Measurements from ENCODE around the gene MYO18A.
A peak's percentile ranks its signal among the peaks of the same experiment; 100 is the strongest.
"Not testable (repeated sequence)": the region's sequence is repeated elsewhere in the genome, so short reads cannot be mapped to it uniquely, and the experiment has no call there.

The MYO18A gene

DNA sequence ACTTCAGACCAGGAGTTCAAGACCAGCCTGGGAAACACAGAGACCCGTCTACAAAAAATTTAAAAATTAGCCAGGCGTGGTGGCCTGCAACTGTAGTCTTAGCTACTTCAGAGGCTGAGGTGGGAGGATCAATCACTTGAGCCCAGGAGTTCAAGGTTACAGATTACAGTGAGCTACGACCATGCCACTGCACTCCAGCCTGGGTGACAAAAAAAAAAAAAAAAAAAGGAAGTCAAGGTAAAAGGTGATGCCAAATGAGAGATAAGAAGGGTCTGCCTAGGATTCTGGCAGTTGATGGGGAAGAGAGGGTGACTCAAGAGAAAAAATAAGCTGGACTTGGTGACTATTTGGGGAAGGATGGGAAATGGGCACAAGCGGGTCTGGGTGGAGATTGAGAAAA lies 32.5 kb downstream of the MYO18A start:
- no peak for DNase-seq

DNA sequence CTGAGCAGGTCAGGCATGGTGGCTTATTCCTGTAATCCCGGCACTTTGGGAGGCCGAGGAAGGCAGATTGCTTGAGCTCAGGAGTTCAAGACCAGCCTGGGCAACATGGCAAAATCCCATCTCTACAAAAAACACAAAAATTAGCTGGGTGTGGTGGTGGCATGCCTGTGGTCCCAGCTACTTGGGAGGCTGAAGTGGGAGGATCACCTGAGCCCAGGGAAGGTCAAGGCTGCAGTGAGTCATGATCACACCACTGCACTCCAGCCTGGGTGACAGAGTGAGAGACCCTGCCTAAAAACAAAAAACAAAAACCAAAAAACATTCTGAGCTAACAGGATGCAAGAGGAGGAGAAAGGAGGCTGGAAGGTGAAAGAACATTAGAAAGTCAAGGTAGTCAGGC lies 33.0 kb downstream of the MYO18A start:
- DNase-seq = not testable (repeated sequence)

DNA sequence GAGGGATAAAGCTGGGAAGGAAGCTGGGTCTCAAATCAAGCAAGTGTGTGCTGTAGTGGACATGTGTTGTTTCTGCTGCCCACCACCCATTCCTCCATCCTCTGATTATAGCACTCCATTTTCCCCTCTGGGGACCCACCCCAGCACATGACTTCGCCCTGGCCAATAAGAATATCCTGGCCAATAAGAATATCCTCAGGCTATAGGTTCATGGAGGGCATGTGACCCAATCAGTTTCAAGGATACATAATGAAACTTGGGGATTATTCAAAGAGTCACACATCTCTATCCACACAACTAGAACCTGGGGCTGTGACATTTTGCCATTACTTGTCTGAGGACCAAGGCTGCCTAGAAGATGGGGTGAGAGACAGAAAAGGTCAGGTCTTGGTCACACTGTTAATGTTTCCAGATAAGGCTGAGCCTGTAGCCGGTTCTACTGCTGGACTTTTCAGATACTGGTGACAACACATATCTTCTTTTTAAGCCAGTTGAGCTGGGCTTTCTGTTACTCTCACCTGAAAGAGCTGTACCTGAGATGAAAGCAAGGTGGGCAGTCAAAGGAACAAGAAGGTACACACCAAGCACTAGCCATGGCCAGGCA lies 33.7 kb downstream of the MYO18A start:
- DNase-seq = no peak

DNA sequence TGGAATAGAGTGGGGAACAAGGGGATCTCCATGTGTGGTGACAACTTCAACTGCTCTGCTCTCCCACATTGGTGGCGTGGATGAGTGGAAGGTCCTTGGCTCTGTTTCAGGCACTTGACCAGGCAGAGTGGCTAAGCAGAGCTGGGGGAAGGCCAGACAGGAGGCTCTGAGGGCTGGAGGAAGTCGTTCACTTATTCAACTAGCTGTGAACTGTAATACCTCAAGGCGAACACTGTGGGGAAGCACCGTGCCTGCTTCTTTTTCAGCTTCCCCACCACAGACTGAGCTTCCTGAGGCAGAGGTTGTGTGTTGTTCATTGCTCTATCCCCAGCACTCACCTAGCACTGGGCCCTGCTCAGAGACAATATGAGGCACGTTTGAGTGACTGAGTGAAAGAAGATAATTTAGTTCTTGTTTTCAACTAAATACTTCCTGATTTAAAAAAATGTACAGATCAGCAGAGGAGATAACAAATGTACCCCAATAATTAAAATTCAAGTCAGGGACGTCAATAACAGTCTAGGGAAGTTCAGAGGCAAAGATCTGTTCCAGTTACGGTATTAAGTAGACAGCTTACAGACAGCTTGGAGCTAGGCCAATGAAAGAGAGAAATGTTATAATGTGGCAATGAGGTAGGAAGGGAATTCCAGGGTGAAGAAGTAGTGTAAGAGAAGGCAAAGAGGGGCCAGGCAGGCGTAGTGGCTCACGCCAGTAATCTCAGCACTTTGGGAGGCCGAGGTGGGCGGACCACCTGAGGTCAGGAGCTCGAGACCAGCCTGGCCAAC lies 34.7 kb downstream of the MYO18A start:
- peak; percentile 82 for DNase-seq

DNA sequence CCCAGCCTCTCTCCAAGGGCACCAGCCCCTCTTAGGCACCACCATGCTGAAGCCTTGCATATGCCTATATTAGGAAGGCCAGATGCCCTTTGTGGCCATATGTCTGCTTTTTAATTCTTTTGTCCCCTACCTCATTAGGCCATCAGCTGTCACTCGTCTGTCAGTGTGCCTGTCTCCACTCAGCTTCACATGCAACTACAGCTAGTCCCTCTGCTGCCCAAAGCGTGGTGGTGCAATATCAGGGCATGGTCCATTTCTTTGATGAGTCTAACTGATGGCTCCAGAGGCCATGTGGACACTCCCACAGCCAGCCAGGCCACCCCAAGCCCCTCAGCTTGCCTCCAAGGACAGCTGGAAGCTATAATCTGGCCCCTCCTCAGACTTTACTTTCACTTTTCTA lies 36.3 kb downstream of the MYO18A start:
- DNase-seq = no peak

DNA sequence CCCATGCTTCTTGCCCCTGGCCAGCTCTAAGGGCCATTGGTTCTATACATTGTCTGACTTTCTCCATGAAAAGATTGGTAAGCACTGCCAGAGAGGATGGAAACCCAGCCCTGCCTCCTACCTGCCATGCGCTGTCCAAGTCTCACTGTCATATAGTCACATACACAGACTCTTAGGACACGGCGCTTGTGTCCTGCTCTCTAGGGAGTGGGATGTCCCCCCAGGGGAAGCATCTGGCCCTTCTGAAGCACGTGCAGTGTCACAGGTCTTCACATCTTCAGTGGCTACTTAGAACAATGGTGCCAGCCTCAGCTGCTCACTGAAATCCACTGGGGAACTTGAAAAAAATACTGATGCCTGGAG lies 38.7 kb downstream of the MYO18A start:
- no peak for DNase-seq

DNA sequence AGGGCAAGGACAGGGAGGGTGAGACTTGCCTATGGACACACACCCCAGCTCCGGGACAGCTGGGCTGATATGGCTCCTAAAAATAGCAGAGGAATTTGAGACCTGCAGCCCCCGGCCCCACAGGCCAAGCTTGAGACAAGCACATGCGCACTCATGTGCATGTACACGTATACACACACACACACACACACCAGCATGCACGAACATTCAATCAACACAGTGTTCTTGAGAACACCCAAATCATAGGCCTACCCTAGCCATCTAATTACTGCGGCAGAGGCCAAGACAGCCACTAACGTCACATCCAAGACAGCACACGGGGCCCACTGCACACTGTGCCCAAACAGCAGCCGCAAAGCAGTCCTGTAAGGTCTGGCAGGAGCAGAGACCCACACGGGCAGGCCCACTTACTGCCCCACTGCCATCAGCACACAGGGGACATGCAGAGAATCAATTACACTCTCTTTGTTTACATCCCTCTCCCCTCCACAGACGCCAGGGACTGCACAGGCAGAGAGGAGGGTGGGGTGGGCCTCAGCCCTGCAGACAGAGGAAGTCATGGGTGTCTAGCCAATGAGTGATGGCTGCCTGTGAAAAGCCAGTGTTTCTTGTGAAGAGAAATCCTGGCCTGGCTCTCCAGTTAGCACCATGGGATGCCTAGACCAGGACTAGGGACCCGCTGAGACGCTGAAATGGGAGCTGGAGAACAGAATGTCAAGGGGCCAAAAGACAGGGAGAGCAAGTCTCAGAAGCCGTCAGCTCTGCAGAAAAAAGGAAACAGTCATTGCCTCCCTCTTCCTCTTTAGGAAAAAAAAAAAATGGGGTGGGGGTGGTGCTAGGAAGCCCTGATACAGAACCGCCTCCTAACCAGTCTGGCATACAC lies 39.3 kb downstream of the MYO18A start:
- DNase-seq = no peak

DNA sequence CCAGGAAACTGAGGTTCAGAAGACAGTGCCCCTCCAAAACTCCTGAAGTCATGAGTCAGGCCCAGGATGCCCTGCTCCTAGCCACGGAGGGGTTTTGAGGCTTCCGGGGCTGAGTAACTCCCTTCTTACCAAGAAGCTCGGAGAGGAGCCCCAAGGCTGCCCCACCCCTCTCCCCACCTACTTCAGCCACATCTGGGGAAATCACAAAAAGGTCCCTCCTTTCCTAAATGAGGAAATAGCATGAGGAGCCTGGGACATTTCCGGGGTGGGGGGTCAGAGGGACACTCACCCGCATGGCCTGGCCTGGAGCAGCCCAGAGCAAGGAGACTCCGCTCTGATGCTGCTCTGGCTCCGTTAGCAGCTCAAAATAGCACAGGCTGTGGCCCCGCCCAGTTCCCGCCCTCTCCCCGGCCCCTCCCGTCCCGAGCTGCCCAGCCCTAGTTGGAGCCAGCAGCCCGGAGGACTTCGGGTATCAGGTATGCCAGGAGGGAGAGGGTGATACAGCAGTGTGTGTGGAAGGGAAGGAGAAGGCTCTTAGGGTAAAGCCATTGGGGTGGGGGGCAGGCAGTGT lies 40.1 kb downstream of the MYO18A start:
- no peak for DNase-seq

DNA sequence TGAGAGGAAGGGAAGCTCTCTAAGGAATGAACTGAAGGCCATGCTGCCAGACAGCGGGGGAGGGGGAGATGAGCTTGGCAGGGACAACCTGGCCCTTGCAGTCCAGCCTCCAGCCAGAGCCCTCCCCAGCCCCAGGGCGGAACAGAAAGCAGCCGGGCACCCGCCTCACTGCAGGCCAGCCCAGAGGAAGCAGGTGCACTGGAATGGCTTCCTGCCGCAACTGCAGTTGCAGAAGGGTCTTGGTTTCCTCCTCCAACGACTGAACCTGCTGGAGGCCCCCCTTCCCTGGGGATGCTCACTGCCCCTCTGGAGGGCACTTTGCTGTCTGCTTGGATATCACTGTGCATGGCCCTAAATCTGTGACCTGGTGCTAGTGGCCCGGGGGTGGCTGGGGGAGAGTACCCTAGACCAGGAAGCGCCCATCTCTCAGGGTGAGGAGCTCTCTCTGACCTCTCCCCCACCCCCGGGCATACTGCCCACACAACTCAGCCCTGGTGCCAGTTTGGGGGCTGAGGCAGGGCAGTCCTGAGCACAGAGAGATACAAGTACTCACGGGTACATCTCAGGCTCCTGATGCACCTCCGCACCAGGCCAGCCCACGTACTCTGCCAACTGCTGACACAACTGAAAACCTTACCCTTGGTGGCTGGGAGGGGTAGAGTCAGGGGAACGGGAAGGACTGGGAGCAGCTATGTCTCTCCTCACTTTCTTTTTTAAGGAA lies 41.1 kb downstream of the MYO18A start:
- DNase-seq = no peak

DNA sequence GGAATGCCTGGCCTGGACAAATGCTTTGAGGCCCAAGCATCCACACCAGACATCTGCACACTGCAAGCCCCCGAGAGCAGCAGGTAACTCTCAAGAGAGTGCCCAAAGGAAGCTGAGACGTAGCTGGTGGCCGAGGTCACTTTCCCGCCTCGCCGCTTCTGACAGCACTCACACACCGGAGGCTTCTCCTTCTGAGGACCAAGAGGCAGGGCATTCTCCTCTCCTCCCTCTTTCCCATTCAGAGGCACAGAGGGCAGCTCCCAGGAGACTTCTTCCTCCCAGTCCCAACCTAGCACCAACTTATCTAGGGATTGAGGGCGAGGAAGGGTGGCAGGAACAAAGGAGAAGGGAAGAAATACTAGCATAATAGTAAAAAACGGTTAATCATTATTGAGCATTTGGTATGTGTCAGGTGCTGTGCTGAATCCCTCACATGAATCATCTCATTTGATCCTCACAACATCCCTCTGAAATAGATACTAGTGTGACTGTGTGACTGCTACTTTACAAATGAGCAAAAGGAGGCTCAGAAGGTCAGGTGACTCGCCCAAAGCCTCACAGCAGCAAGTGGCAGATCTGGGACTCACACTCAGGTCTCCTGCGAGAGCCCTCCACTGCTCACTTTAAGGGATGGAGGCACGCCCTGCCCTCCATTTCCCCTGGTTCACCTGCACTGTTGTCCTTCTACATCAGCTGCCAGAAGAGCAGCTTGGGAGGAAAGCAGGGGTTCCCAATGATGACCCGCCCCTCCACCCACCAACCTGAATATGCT lies 41.8 kb downstream of the MYO18A start:
- DNase-seq = no peak

DNA sequence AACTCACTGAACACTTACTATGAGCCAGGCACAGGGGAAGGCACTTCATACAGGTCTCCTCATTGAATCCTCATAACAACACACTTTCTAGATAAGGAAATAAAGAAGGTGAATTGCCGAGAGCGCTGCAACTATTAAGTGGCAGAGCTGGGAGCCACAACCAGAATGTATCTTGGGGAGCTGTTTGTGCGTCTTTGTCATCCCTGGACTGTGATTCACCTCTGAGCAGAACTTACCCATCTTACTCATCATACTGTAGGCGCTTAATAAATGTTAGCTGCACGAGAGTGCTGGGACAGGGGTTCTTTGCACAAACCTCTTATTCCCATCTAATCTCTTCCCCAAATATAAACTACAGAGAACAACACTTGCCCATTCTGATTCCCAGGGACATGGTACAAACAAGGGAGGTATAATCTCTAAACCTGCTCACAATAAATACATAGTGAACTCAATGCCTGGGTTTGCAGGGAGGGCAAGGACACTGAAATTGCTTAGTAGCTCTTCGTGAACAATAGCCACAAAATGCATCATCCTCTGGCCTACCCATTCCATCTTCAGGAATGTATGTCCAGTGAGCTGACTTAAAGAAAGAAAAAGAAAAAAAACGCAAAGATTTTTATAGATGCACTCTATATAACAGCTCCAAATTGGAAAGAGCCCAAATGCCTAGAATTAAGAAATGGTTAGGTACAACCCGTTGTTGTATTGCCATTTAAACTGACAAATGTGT lies 43.0 kb downstream of the MYO18A start:
- no peak for DNase-seq

DNA sequence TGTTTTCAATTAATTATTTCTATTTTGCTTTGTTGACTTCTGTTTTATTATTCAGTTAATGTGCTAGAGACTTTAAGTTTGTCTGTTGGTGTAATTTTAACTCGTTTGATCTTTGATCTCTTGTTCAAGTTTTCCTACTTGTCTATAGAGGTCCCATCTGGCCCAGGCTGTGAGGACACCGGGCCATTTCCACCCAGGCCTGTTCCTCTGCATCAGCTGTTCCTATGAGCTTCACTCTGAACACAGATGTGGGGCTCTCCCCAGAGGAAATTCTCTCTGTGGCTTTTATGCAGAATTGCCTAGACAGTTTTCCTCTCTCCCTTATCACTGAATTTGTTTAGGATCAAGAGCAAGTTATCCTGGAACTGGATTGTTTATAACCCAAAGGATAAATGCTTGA lies 44.7 kb downstream of the MYO18A start:
- no peak for DNase-seq

DNA sequence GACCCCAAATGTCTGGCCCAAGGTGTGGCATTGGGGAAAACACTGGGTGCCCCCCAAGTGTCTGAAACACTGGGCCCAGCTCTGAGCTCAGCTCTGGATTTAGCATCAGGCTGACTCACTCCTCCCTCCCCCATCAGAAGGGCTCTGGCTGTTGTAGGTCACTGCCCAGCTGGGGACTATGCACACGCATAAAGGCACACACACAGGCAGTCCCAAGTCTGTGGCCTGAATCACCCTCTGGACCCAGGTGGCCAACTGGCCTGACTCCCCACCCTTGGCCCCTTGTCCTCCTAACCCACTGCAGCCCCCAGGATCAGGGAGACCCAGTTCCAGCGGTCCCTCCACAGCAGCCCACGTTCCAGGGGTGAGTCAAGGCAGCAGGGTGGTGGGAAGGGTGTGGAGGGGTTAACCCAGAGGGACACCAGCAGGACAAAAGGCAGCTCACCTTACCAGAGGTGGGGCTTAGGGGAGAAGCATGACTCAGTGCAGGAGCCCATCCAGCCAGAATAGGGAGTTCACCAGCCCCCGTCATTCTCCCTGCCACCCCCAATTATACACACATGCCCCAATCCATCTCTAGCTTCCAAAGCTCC lies 47.0 kb downstream of the MYO18A start:
- no peak for DNase-seq

DNA sequence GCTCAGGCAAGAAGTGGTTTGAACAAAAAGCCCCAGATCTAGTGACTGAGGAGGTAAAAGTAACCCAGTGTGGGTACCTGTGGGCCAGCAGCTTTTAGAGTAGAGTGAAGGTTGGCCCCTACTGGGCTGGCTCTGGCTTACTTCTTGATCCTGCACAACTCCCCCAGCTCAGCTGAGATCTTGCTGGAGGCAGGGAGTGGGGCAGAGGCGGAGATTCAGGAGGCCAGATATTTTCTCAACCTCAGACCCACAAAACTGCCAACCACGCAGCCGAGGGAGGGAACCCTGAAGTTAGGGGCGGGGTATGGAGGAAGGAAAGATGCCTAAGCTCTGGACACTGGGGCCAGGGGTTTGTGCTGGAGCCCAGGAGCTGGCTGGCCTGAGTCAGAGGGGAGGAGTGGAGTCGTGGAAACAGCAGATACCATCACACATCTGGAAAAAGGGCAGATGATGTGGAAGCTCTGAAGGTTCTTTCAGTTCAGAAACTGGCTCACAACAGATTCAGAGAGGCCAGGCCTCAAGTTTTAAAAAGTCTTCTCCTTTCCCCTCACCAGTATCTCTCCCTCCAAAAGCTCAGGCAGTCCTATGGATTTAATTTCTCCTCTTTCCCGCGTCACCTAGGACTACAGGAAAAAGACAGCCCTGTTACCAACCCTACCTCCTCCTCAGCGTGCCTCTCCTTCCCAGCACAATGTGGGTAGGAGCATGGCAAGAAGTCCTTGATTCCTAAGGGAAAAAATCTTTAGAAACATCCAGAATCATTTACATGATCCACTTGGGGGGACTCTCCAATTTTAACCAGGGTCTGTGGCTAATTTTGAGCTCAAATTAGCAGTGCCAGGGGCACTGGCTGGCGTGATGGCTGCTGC lies 48.1 kb downstream of the MYO18A start:
- no peak for DNase-seq

DNA sequence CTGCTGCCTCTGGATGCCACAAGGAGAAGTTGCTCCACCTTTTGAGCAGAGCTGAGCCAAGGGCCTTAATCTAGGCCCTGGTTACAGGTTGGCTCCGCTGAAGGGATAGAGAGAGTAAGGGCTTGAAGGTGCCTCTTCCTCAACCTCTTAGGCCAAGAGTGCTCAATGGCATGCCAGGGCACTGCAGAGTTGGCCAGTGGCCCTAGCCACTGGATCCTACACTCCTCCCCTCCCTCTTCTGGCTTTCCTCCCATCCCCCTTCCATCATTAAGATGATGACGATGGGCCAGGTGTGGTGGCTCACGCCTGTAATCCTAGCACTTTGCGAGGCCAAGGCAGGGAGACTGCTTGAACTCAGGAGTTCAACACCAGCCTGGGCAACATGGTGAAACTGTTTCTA lies 50.5 kb downstream of the MYO18A start:
- peak; percentile 63 for DNase-seq

DNA sequence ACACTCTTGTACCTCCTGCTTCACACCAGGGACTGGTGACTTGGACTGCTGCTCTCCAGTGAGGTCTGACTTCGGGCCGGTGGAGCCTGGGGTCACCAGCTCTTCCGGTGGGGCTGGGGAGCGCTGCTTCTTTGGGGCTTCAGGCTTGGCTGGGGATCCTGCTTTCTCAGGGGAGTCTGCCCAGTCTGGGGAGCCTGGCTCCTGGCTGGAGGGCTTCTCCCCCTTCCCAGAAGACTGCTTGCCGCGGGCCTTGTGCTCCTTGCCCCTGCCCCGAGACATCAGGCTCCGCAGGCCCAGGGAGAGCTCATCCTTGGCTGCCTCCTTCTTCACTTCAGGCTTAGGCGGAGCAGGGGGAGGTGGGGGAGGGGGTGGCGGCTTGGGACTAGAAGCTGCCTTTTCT lies 52.4 kb downstream of the MYO18A start:
- no peak for DNase-seq

DNA sequence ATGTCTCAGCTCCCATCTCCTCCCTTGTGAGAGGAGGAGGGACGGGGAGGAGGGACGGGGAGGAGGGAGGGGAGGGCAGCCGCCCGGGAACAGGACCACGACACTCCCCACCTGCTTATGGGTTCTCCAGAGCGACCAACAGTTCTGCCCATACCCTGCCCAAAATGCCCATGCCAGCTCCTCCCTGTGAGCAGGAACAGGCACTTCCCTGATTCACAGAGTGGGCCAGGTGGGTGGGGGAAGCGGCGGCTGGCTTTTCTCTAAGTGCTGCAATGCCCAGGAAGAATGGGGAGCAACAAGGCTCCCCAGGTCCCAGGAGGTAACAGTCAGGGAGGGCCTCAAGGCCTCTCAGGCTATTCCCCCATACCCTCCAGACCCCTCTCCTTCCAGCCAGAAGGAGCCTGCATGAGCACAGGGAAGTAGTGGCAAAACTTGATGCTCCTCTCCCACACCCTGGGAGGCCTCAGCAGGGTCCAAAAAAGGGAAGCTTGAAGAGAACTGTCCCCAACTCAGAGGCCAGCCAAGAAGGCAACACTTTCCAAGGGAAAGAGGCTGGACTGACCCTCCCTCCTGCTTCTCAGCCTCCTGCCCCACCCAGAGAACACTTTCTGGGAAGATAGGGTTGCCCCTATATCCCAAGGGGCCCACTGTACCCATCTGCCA lies 53.8 kb downstream of the MYO18A start:
- DNase-seq = no peak

DNA sequence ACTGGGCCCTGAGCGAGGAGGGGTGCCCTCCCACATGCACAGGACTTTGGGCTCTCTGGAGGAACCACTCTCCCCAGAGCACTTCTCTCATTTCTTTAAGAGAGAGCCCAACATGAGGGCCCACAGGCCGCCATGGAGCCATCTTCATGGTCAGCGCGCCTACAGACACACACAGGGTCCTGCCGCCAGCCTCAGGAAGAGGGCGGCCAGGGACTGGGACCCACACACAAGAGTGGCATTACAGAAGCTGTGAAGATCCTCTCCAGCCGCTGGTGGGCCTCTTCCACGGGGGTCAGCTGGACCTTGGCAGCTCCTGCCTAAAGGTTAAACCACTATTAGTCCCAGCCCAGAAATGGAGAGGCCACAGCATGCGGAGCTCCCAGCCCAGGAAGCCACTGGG lies 54.5 kb downstream of the MYO18A start:
- DNase-seq = no peak

DNA sequence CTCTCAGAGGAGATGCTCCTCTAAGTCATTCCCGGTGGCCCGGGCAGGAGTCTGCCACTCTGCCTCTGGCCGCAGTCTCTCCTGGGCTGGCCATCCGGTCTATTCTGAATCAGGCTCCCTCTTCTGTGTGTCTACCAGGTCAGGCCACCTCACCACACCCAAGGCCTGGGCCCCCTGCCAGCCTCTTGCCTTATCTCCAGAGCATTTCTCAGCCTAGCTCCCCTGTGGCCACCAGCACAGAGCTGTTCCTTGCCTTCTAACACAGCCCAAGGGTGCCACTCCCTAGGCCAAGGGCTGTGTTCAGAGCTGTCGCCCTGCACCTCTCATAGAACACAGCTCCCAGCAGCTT lies 55.3 kb downstream of the MYO18A start:
- no peak for DNase-seq

All from NCI-H2029 treated with DMSO at 0.1 percent for 48 hours (cell line).